ENCODE measurements around the gene C1QB.

Gene C1QB

GRCh38 chr1:22652881-22653316 lies at the start of gene C1QB:
C1QB (plus strand) TSS chr1:22653236; CDS start chr1:22659463, 6,227 bp downstream.
- in situ Hi-C loops (cut with MboI; ENCODE audit: low pct_unique_long_range_greater_than_20kb, low sequenced_read_pairs, unreplicated experiment): no loop called here
- DNase-seq (ENCODE audit: low spot score): no peak
- TF ChIP-seq CTCF (IDR thresholded peaks at IDR 0.05; ENCODE audit: extremely low read depth, insufficient read depth, missing control alignments): no peak

GRCh38 chr1:22606161-22606560 lies 46.9 kb upstream of the C1QB start:
- DNase-seq (ENCODE audit: low spot score): no peak
- in situ Hi-C loops (cut with MboI; ENCODE audit: low pct_unique_long_range_greater_than_20kb, low sequenced_read_pairs, unreplicated experiment): no loop called here
- no peak for TF ChIP-seq CTCF (IDR thresholded peaks at IDR 0.05; ENCODE audit: extremely low read depth, insufficient read depth, missing control alignments)

- TF ChIP-seq CTCF (IDR thresholded peaks at IDR 0.05; ENCODE audit: extremely low read depth, insufficient read depth, missing control alignments): no peak
- in situ Hi-C loops (cut with MboI; ENCODE audit: low pct_unique_long_range_greater_than_20kb, low sequenced_read_pairs, unreplicated experiment): no loop called here
- no peak for DNase-seq (ENCODE audit: low spot score)
Observed at GRCh38 chr1:22607154-22607553, 45.9 kb upstream of the C1QB start.

GRCh38 chr1:22608361-22608760 lies 44.7 kb upstream of the C1QB start:
- no peak for DNase-seq (ENCODE audit: low spot score)
- in situ Hi-C loops (cut with MboI; ENCODE audit: low pct_unique_long_range_greater_than_20kb, low sequenced_read_pairs, unreplicated experiment): no loop called here
- no peak for TF ChIP-seq CTCF (IDR thresholded peaks at IDR 0.05; ENCODE audit: extremely low read depth, insufficient read depth, missing control alignments)

GRCh38 chr1:22609291-22609690 lies 43.7 kb upstream of the C1QB start:
- no peak for DNase-seq (ENCODE audit: low spot score)
- TF ChIP-seq CTCF (IDR thresholded peaks at IDR 0.05; ENCODE audit: extremely low read depth, insufficient read depth, missing control alignments): no peak
- in situ Hi-C loops (cut with MboI; ENCODE audit: low pct_unique_long_range_greater_than_20kb, low sequenced_read_pairs, unreplicated experiment): no loop called here

- no peak for TF ChIP-seq CTCF (IDR thresholded peaks at IDR 0.05; ENCODE audit: extremely low read depth, insufficient read depth, missing control alignments)
- no peak for DNase-seq (ENCODE audit: low spot score)
- in situ Hi-C loops (cut with MboI; ENCODE audit: low pct_unique_long_range_greater_than_20kb, low sequenced_read_pairs, unreplicated experiment): no loop called here
Observed at GRCh38 chr1:22611530-22611947, 41.5 kb upstream of the C1QB start.

Data from GM13977 (cell line).